GM21786 (cell line): ENCODE results near the gene AGBL4.

ENCODE experiments used
- ATAC-seq: cut with Tn5 transposase; IDR thresholded peaks from one replicate; pipeline ENCODE4 v1.9.1; 2021; ENCODE audit not compliant: unreplicated experiment

AGBL4 gene

DNA sequence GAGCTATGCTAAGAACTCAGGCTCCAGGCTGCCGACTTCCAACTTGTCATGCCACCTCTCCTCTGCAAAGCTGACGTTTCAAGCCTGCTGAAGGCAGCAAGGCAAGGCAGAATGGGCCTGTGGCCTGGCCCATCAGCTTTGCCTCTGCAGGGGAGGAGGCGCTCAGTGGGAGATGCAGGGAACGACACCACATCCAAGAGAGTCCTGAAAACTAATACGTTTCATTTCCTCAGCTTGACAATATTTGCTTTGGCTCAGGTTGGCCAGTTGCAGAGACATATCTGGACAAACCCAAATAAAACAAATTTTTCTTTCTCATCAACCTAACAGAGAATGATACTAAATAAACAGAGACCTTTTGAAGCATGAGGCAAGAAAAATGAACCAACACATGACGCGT, 1282.4 kb downstream of the AGBL4 start:
- ATAC-seq: no peak

DNA sequence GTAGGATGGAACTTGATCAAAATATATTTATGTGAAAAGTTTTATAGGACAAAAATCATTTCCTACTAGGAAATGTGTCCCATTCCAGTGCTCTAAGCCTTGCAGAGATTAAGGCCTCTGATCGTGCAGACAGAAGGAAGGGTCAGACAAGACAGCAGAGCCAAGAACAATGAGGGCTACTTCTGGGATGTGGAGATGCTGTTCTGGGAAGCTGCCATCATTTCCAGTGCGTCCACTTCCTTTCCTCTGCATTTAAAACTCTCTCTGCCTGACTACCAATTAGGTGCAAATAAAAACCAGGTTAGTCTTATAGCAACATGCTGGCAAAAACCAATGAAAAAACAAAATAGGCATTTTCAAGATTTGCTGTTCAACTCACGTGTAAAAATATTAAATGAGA, 1283.1 kb downstream of the AGBL4 start:
- no peak for ATAC-seq

DNA sequence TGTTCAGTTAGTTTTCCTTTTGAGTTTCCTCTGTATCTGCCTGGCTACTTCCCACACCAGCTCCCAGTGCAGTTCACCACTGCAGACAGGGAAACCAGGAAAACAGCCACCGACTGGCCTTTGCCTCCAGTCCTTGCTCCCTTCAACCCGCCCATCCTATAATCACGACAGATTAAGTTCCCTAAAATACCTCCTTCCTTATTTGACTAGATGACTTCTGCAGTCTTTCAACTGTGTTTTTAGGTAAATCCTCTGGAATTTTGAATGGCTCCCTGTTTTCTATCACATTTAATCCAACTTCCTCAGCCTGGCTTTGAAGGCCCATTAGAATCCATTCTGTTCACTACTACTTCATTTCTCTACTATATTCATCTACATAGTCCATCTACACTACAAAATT, 1284.7 kb downstream of the AGBL4 start:
- ATAC-seq: no peak

DNA sequence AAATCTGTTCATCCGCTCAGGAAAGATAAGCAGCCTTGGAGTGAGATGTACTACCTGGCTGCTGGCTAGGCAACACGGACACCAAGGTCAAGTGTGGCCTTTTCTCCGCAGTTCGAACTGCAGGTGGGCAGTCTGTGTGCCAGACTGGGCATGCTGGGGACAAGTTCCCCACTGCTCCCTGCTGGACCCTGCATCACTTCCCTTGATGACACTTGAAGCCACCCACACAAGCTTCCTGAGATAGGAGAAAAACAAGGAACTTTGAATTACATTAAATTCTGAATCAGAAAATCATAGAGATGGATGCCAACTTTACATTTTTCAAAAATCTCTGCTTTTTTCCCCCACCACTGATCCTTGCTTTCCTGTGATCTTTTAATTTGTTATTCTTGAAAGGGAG, 1285.4 kb downstream of the AGBL4 start:
- no peak for ATAC-seq

GRCh38 chr1:48735796-48736195, 1288.0 kb downstream of the AGBL4 start:
- ATAC-seq: no peak

DNA sequence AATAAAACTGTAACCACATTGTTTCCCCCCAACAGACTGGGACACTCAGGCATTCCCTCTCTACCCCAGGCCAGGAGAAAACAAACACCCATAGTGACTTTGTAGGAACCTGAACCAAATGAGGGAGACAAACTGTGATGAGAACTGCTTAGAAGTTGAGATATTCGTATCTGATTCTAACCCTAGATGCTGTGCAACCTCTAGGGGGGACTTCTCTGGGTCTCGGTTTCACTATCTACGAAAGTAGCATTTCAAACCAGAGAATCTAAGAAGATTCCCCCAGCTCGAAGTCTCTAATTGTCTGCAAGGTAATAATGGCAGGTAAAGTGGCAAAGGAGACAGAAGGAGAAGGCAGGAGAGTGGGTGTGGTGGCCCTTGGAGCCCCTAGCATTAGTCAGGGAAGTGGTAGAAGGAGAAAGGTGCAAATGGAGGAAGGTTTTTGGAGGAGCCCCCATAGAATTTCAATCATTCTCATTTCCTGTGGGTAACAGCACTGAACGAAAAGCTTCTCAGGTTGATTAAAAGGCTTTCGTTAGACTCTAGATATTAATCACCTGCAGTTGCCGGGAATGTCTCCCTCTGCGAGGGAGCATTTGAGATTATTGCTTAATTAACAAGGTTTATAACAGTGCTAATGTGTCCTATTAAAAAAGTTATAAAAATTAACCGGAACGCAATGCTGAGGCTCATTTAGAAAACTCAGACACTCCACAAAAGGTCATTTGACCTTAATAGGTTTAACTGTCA, 1293.4 kb downstream of the AGBL4 start:
- ATAC-seq: no peak

DNA sequence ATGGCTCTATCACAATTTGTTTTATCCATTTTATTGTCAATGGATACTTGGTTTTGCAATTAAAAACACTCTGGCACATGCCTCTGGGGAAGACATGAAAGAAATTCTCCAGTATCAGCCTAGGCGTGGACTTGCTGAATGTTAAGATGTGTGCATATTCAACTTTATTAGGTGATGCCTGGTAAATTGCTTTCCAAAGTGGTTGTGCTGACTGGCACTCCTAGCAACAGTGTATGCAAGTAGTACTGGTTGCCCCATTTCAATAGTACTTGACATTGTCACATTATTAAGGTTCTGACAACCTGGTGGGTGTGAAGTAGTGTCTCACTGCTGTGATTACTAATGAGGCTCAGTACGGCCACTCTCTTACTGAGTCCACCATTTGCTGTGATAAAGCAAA, 1295.2 kb downstream of the AGBL4 start:
- no peak for ATAC-seq

- ATAC-seq: no peak
Observed at GRCh38 chr1:48726557-48727215, 1297.1 kb downstream of the AGBL4 start.

DNA sequence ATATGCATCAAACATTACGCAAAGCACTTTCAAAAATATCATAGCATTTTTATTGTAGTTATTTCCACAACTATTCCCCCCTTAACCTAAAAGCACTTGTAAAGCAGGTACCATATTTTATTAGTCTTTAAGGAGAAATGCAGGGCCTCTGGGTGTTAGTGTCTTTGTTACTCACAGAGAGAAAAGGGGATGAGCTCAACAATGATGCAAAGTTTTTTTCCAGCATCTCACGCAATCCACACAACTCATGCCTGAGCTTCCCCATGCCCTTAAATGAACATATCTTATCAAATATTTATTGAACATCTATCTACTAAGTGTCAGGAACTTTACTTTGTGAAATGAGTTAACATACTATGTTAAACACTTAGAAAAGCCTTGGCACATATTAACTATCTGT, 1297.6 kb downstream of the AGBL4 start:
- no peak for ATAC-seq

DNA sequence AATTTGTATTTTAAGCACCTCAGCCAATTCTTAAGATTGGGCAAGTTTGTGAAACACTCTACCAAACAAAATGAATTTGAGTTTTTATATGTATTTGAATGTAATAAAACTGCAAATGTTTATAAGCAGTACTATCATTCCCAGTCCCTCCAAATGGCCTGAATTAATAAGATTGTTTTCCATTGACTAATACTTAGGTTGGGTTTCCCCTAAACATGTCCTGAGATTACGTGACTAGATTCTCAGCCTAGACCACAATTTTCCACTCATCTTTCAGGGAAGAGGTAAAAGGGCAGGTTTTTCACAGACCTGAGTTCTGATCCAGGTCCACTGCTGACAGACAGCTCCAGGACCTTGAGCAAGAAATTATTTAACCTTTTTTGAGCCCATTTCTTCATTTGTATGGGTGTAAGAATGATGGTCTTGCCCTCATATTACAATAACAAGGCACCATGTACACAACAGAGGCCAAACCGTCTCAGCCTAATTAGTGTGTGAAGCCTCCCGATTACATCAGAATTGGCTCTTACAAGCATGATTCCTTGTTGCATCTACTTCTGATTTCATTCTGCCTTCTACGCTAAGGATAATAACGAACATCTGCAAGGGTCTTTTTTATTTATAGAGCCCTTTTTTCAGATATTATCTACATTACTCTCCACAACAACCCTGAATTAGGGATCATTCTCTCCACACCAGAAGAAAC, 1298.3 kb downstream of the AGBL4 start:
- no peak for ATAC-seq

DNA sequence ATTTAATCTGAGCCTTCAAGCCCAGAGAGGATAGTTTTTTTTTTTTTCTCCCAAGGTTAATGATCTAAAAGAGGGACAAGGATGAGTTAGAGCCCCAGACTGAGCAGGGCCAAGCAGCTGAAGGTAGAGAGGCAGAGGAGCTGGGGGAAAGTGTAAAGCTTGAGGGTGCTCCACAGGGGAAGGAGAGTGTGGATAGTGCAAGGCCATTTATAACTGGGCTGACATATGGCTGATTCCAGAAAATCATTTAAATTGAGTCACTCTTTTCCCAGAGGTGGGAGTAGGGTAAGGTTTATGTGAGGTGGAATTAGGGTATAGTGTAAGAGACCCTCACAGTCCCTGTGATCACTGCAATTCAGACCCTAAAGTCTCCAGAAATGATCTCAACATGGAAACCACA, 1302.8 kb downstream of the AGBL4 start:
- ATAC-seq: no peak

DNA sequence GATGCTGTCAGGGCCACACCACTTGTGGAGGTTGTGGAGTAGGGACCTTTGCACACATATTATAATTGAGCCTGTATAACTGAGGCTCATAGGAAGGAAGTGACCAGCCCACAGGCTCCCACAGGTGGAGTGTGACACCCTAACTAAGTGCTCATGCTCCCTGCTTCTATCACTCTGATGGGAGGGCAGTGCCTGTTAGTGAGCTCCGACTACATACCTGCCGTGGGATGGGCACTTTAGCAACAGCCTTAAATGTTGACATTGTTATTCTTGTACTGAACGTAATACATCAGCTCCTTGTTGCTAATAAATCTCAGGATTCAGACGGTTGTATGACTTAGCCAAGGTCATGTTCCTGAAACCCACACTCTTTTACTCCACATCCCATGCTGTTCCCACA, 1305.0 kb downstream of the AGBL4 start:
- no peak for ATAC-seq

GRCh38 chr1:48718116-48718630, 1305.6 kb downstream of the AGBL4 start:
- no peak for ATAC-seq

- no peak for ATAC-seq
Observed at GRCh38 chr1:48717082-48717481, 1306.7 kb downstream of the AGBL4 start.

GRCh38 chr1:48715921-48716320, 1307.8 kb downstream of the AGBL4 start:
- no peak for ATAC-seq

DNA sequence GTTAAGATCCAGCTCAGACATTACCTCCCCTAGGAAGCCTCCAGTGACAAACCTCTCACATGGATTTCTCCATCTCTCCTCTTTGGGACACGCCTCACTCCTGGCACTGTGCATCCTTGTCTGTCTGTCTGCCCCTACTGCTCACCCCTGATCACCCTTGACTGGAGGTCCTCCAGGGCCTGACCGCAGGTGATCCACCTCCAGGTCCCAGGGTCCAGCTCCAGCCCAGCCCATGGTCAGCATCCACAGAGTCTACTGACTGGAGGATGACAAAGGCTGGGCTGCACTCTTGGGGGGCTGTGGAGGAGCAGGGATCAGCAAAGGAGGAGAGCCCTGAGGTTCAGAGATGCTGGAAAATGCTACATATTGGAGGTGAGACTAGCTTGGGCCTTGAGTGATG, 1312.8 kb downstream of the AGBL4 start:
- no peak for ATAC-seq

GRCh38 chr1:48710318-48710717, 1313.4 kb downstream of the AGBL4 start:
- no peak for ATAC-seq

DNA sequence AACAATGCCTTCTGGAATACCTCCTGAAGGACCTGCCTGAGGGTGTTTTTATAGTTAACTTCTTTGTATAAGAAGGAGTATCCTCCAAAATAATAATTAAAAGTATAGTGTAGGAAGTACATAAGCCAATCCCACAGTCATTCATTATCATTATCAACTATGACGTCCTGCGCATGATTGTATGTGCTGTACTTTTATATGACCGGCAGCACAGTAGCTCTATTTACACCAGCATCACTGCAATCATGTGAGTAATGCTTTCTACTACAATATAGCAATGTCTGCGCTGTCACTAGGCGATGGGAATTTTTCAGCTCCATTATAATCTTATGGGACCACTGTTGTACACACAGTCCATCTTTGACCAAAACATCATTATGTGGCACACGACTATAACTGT, 1319.0 kb downstream of the AGBL4 start:
- ATAC-seq: no peak

- ATAC-seq: no peak
Observed at GRCh38 chr1:48701445-48701844, 1322.3 kb downstream of the AGBL4 start.

DNA sequence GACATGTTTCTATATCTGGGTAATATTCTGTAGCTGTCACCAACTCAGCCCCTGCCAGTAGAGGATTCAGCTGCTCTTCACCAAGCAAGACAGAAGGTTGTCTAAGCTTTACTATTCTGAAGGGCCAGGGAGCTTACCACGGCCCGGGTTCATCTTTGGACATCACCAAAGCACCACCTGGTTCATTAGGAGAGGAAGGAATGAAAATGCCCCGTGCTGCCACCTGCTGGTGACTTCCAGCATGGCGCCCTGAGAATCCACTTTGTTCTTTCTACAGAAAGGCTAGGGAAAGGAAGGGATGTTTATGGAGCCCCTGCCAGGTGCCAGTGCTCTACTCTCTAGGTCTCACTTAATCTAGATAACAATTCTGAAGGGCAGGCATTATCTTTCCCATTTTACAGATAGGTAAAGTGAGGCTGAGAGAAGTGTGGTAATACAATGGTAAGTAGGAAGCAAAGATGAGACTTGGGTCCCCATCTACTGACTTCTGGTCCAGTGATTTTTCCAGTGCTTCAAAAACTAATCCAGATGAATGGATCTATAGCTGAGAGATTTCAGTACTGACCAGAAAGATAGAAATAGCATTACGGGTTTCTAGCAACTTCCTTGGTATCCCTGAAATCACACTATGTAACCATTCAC, 1326.6 kb downstream of the AGBL4 start:
- ATAC-seq: peak; percentile 77

- ATAC-seq: no peak
Observed at GRCh38 chr1:48695161-48695560, 1328.6 kb downstream of the AGBL4 start.
